HCT116 (cell line): ENCODE results near the gene ACAD9. TPM values are rescaled to one million over a fixed set of nuclear protein-coding genes. Genes with fewer than 3 reads are reported as not detected.

Experiments used
- ATAC-seq: fragments of 200-7000 bp; cut with Tn5 transposase; 2 replicates; pipeline ENCODE4 v1.9.1; 2020; ENCODE audit warnings: mild to moderate bottlenecking, moderate library complexity
- BruUV-seq: library from RNA; stranded (reverse); fragments of 400-500 nt; replicated peaks from 2 replicates; lab custom pipeline; 2021; lab: Mats Ljungman, UMichigan
- CTCF ChIA-PET: fragments of 300-600 bp; sonication (Branson Sonifier 250); formaldehyde crosslinking; loops from one replicate; lab custom pipeline; 2021; ENCODE audit warnings: antibody characterized with exemption; lab: Charles Lee
- POLR2A ChIA-PET: fragments of 300-600, 350-600 bp; sonication (Branson Sonifier 250); formaldehyde crosslinking; loops from one replicate; lab custom pipeline; 2021; ENCODE audit warnings: antibody characterized with exemption; lab: Charles Lee
- RAD21 ChIA-PET, 2 experiments: fragments of 300-600 bp; sonication (Branson Sonifier 250); formaldehyde crosslinking; loops; one replicate each; lab custom pipeline; 2023; ENCODE audit warnings: low total read pairs in 2 of 2; ENCODE audit not compliant: uncharacterized antibody in 2 of 2, unreplicated experiment in 2 of 2, low non-redundant PET in 1 of 2; lab: Charles Lee
- DNase-seq: peaks from one replicate; pipeline ENCODE4 v3.0.0-alpha.2; 2010; ENCODE audit warnings: low read depth, low spot score
- H2AFZ ChIP-seq: fragments of 200-600 bp; shearing (Covaris generic), sonication (generic); 2 replicates; pipeline ENCODE4 v1.6.1; 2017; ENCODE audit warnings: low read depth, mixed run types, mixed read lengths, antibody characterized with exemption, low read length; ENCODE audit not compliant: poor library complexity, severe bottlenecking
- H3K27ac ChIP-seq: 2 replicates; pipeline ENCODE4 v1.5.1; 2012; ENCODE audit warnings: low read depth, low read length
- H3K27me3 ChIP-seq: fragments of 200-600 bp; sonication (generic); 2 replicates; pipeline ENCODE4 v1.6.1; 2016; ENCODE audit warnings: mixed run types, low read length, mixed read lengths; ENCODE audit not compliant: insufficient read depth
- H3K36me3 ChIP-seq, 2 experiments: fragments of 200-500 bp in 1 of 2; fragments of 200-600 bp in 1 of 2; sonication (Bioruptor generic) in 1 of 2; sonication (generic) in 1 of 2; 2 replicates each; pipeline versions ENCODE4 v1.5.1 to v1.6.1; 2014 to 2016; ENCODE audit warnings: low read length in 2 of 2, inconsistent platforms in 1 of 2, mixed read lengths in 1 of 2, mixed run types in 1 of 2; ENCODE audit not compliant: insufficient read depth in 2 of 2, control insufficient read depth in 1 of 2
- H3K4me1 ChIP-seq, 2 experiments: fragments of 200-600 bp in 1 of 2; sonication (generic) in 1 of 2; 2 replicates each; pipeline versions ENCODE4 v1.5.1 to v1.6.1; 2012 to 2017; ENCODE audit warnings: low read length in 2 of 2, inconsistent platforms in 1 of 2, mild to moderate bottlenecking in 1 of 2, mixed read lengths in 1 of 2, mixed run types in 1 of 2, moderate library complexity in 1 of 2; ENCODE audit not compliant: insufficient read depth in 2 of 2, control insufficient read depth in 1 of 2
- H3K4me2 ChIP-seq: fragments of 200-600 bp; sonication (generic); 2 replicates; pipeline ENCODE4 v1.6.1; 2017; ENCODE audit warnings: mixed run types, low read length, mixed read lengths
- H3K4me3 ChIP-seq, 2 experiments: fragments of 200-600 bp in 1 of 2; sonication (generic) in 1 of 2; replicated peaks in 1 of 2; 2 replicates each; pipeline ENCODE4 v1.5.1; 2011 to 2016; ENCODE audit warnings: low read length in 2 of 2, control low read depth in 1 of 2, low read depth in 1 of 2, mild to moderate bottlenecking in 1 of 2, mixed read lengths in 1 of 2, mixed run types in 1 of 2
- H3K79me2 ChIP-seq: fragments of 200-600 bp; sonication (generic); 2 replicates; pipeline ENCODE4 v1.6.1; 2017; ENCODE audit warnings: mild to moderate bottlenecking, mixed run types, low read length, moderate library complexity, mixed read lengths; ENCODE audit not compliant: insufficient read depth
- H3K9ac ChIP-seq: fragments of 200-600 bp; sonication (generic); 2 replicates; pipeline ENCODE4 v1.6.1; 2016; ENCODE audit warnings: low read length, mixed read lengths
- H3K9me2 ChIP-seq: fragments of 200-600 bp; sonication (generic), shearing (Covaris generic); 2 replicates; pipeline ENCODE4 v1.6.1; 2017; ENCODE audit warnings: mixed run types, mild to moderate bottlenecking, moderate library complexity; ENCODE audit not compliant: insufficient read depth
- H3K9me3 ChIP-seq, 2 experiments: fragments of 200-500 bp in 1 of 2; fragments of 200-600 bp in 1 of 2; sonication (Bioruptor generic) in 1 of 2; sonication (generic) in 1 of 2; 2 replicates each; pipeline ENCODE4 v1.6.1; 2014 to 2017; ENCODE audit warnings: low read length in 2 of 2, mixed read lengths in 2 of 2, inconsistent platforms in 1 of 2, low read depth in 1 of 2, mild to moderate bottlenecking in 1 of 2, mixed run types in 1 of 2, moderate library complexity in 1 of 2; ENCODE audit not compliant: control insufficient read depth in 1 of 2, insufficient read depth in 1 of 2
- H4K20me1 ChIP-seq: fragments of 200-600 bp; sonication (generic), shearing (Covaris generic); 2 replicates; pipeline ENCODE4 v1.6.1; 2017; ENCODE audit warnings: mixed run types, mild to moderate bottlenecking, moderate library complexity; ENCODE audit not compliant: insufficient read depth
- ATF3 ChIP-seq: IDR thresholded peaks from 2 replicates; pipeline ENCODE4 v1.6.1; 2012
- CBX3 ChIP-seq: IDR thresholded peaks from 2 replicates; pipeline ENCODE4 v1.6.1; 2012; ENCODE audit warnings: low read depth
- EGR1 ChIP-seq: IDR thresholded peaks from 2 replicates; pipeline ENCODE4 v1.6.1; 2012; ENCODE audit warnings: low read depth
- ELF1 ChIP-seq: IDR thresholded peaks from 2 replicates; pipeline ENCODE4 v1.6.1; 2012; ENCODE audit warnings: low read depth, borderline replicate concordance
- EZH2 ChIP-seq: fragments of 200-600 bp; sonication (generic); IDR thresholded peaks from 2 replicates; pipeline ENCODE4 v1.6.1; 2017; ENCODE audit warnings: antibody characterized with exemption, mixed run types
- EZH2phosphoT487 ChIP-seq: fragments of 200-600 bp; IDR thresholded peaks from 2 replicates; pipeline ENCODE4 v1.6.1; 2018; ENCODE audit warnings: antibody characterized with exemption, borderline replicate concordance
- POLR2AphosphoS5 ChIP-seq: IDR thresholded peaks from 2 replicates; pipeline ENCODE4 v1.6.1; 2011; ENCODE audit warnings: mild to moderate bottlenecking, low read depth, low read length, moderate library complexity
- REST ChIP-seq: IDR thresholded peaks from 2 replicates; pipeline ENCODE4 v1.6.1; 2012; ENCODE audit warnings: low read depth
- SIN3A ChIP-seq: IDR thresholded peaks from 2 replicates; pipeline ENCODE4 v1.6.1; 2012; ENCODE audit warnings: low read depth
- SP1 ChIP-seq: IDR thresholded peaks from 2 replicates; pipeline ENCODE4 v1.6.1; 2012; ENCODE audit warnings: low read depth
- SRF ChIP-seq: IDR thresholded peaks from 2 replicates; pipeline ENCODE4 v1.6.1; 2012; ENCODE audit warnings: low read depth
- TCF7L2 ChIP-seq: IDR thresholded peaks from 2 replicates; pipeline ENCODE4 v1.7.0; 2011; ENCODE audit warnings: borderline replicate concordance, inconsistent platforms; ENCODE audit not compliant: insufficient read depth, insufficient read length; ENCODE audit errors: extremely low read depth
- YY1 ChIP-seq: IDR thresholded peaks from 2 replicates; pipeline ENCODE4 v1.6.1; 2011; ENCODE audit warnings: low read length, low read depth, moderate library complexity, mild to moderate bottlenecking; ENCODE audit not compliant: insufficient replicate concordance; ENCODE audit errors: extremely low read depth
- ZBTB33 ChIP-seq: IDR thresholded peaks from 2 replicates; pipeline ENCODE4 v1.6.1; 2011; ENCODE audit warnings: mild to moderate bottlenecking, low read length, moderate library complexity; ENCODE audit not compliant: insufficient replicate concordance; ENCODE audit errors: extremely low read depth
- ZNF274 ChIP-seq: fragments of 200-500 bp; sonication (Bioruptor generic); IDR thresholded peaks from 2 replicates; pipeline ENCODE4 v1.6.1; 2014; ENCODE audit warnings: mild to moderate bottlenecking, low read depth, low read length, inconsistent platforms
- intact Hi-C: fragments of 100-400 bp; cut with micrococcal nuclease; formaldehyde crosslinking; loops from 2 replicates; pipeline ENCODE4 v1.10.0; 2022
- total RNA-seq: library from RNA; stranded (reverse); gene quantifications from one replicate; pipeline ENCODE4 v1.2.1, GENCODE V29; 2021; ENCODE audit not compliant: unreplicated experiment
- TF ChIP-seq, protein P1 (sequence below), 3 experiments: fragments of 200-600 bp in 1 of 3; sonication (generic) in 1 of 3; IDR thresholded peaks in 2 of 3; conservative IDR thresholded peaks in 1 of 3; 2 replicates each; pipeline ENCODE4 v1.5.1; 2012 to 2017; ENCODE audit warnings: low read depth in 2 of 3, low read length in 2 of 3, antibody characterized with exemption in 1 of 3, borderline replicate concordance in 1 of 3, control low read depth in 1 of 3, mild to moderate bottlenecking in 1 of 3, mixed read lengths in 1 of 3, mixed run types in 1 of 3, moderate library complexity in 1 of 3; ENCODE audit not compliant: insufficient read depth in 1 of 3
- TF ChIP-seq, protein P2 (sequence below): IDR thresholded peaks from 2 replicates; pipeline ENCODE4 v1.6.1; 2012

ACAD9 gene
- total RNA-seq, 1 experiment from 2014 or later, result 55.8 TPM

DNA sequence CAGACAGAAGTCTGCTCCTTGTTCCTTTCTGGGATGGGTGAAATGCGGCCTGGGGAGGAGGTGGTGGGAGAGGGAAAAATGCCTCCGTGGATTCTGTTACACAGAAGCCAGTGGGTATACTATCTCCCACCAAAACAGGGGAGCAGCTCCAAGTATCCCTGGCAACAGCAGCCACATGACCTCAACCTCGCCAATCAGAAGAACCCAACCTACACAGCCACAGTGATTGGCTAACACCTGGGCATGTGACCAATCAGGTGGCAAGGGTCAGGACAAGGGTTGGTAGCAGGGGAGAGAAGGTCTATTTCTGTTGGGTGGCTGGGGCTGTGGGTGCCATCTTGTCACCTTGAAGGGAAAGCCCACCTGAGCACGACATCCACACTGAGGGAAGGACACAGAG lies 9.1 kb upstream of the ACAD9 start:
- POLR2A ChIA-PET, result no interaction called here

More for the DNA sequence above, 9.1 kb upstream of the ACAD9 start:
- intact Hi-C loops, result no loop called here
- Histone ChIP-seq H3K4me1 (peaks cover 0 to 2% of the 10 kb centered on the region in 2 experiments; a peak in 1 of 4 replicates), H3K9me3 (no peaks in the 10 kb centered on the region), H4K20me1 (no peaks in the 10 kb centered on the region), H3K9me2 (no peaks in the 10 kb centered on the region), H3K4me2 (no peak overlapping the region), H3K36me3 (no peaks in the 10 kb centered on the region), H2AFZ (no peak overlapping the region), H3K27ac (no peak overlapping the region), H3K79me2 (no peaks in the 10 kb centered on the region), H3K9ac (no peak overlapping the region), H3K4me3 (no peak overlapping the region), H3K27me3 (no peaks in the 10 kb centered on the region)
- TF ChIP-seq EZH2phosphoT487 (no peak), SRF (no peak), TCF7L2 (no peak), ZBTB33 (no peak), SIN3A (no peak), REST (no peak), EGR1 (no peak), CBX3 (no peak), ELF1 (no peak), POLR2AphosphoS5 (no peak), YY1 (no peak), SP1 (no peak), ZNF274 (no peak), EZH2 (no peak), ATF3 (no peak)
- TF ChIP-seq, protein P1, sequence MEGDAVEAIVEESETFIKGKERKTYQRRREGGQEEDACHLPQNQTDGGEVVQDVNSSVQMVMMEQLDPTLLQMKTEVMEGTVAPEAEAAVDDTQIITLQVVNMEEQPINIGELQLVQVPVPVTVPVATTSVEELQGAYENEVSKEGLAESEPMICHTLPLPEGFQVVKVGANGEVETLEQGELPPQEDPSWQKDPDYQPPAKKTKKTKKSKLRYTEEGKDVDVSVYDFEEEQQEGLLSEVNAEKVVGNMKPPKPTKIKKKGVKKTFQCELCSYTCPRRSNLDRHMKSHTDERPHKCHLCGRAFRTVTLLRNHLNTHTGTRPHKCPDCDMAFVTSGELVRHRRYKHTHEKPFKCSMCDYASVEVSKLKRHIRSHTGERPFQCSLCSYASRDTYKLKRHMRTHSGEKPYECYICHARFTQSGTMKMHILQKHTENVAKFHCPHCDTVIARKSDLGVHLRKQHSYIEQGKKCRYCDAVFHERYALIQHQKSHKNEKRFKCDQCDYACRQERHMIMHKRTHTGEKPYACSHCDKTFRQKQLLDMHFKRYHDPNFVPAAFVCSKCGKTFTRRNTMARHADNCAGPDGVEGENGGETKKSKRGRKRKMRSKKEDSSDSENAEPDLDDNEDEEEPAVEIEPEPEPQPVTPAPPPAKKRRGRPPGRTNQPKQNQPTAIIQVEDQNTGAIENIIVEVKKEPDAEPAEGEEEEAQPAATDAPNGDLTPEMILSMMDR (IDR thresholded peaks at IDR 0.05 in 2 of 3, conservative IDR thresholded peaks at IDR 0.05 in 1 of 3; ENCODE audit: borderline replicate concordance in 1 of 3, insufficient read depth in 1 of 3, low read depth in 2 of 3, low read length in 2 of 3), result no peak
- TF ChIP-seq, protein P2, sequence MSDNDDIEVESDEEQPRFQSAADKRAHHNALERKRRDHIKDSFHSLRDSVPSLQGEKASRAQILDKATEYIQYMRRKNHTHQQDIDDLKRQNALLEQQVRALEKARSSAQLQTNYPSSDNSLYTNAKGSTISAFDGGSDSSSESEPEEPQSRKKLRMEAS, result no peak
- ATAC-seq, result no peak; the same call in 1 of the 2 replicates
- ChIA-PET CTCF (no interaction called here), RAD21 (no interaction called here)
- no TSS peak for BruUV-seq
- no peak for DNase-seq
